H1 (cell line): ENCODE measurements around the gene DAAM1. TPM values are rescaled to one million over a fixed set of nuclear protein-coding genes. Genes with fewer than 3 reads are reported as not detected.
A peak's percentile ranks its signal among the peaks of the same experiment; 100 is the strongest.

Experiments
- CTCF ChIA-PET: fragments of 300-600 bp; sonication (Branson Sonifier 250); formaldehyde crosslinking; loops from one replicate; lab custom pipeline; 2021; ENCODE audit not compliant: partially characterized antibody; lab: Charles Lee
- POLR2A ChIA-PET: fragments of 300-600 bp; sonication (Branson Sonifier 250); formaldehyde crosslinking; loops from one replicate; lab custom pipeline; 2021; ENCODE audit warnings: inconsistent platforms; ENCODE audit not compliant: partially characterized antibody; lab: Charles Lee
- DNase-seq, 2 experiments: peaks; one replicate each; pipeline versions ENCODE4 v3.0.0 to v3.0.0-alpha.2; 2010 to 2022; ENCODE audit warnings: low spot score in 2 of 2, low read depth in 1 of 2, mixed read lengths in 1 of 2
- FAIRE-seq: peaks from 2 replicates; lab custom pipeline; 2011; peaks lifted over from hg19 to GRCh38; lab: Jason Lieb, UNC
- H2AFZ ChIP-seq: 2 replicates; pipeline ENCODE4 v1.8.1; 2012; ENCODE audit warnings: low read length, inconsistent platforms
- H2AK5ac ChIP-seq: 2 replicates; pipeline ENCODE4 v1.6.1; 2013; ENCODE audit warnings: low read depth, low read length
- H2BK120ac ChIP-seq: replicated peaks from 2 replicates; pipeline ENCODE3; 2013; ENCODE audit warnings: low read depth, low read length, inconsistent platforms
- H2BK12ac ChIP-seq: 2 replicates; pipeline ENCODE4 v1.6.1; 2013; ENCODE audit warnings: low read depth, low read length
- H2BK15ac ChIP-seq: 2 replicates; pipeline ENCODE4 v1.6.1; 2013; ENCODE audit warnings: low read length
- H2BK20ac ChIP-seq: 2 replicates; pipeline ENCODE4 v1.6.1; 2013; ENCODE audit warnings: low read length
- H2BK5ac ChIP-seq: 2 replicates; pipeline ENCODE4 v1.6.1; 2013; ENCODE audit warnings: low read depth, low read length
- H3K14ac ChIP-seq: 2 replicates; pipeline ENCODE4 v1.6.1; 2013; ENCODE audit warnings: inconsistent platforms; ENCODE audit not compliant: insufficient read length
- H3K18ac ChIP-seq: 2 replicates; pipeline ENCODE4 v1.6.1; 2013; ENCODE audit warnings: low read length; ENCODE audit errors: extremely low read depth
- H3K23ac ChIP-seq: 2 replicates; pipeline ENCODE4 v1.6.1; 2013; ENCODE audit warnings: inconsistent platforms; ENCODE audit not compliant: insufficient read length
- H3K23me2 ChIP-seq: 2 replicates; pipeline ENCODE4 v1.6.1; 2013; ENCODE audit warnings: low read depth, low read length
- H3K27ac ChIP-seq: 2 replicates; pipeline ENCODE4 v1.6.1; 2011; ENCODE audit warnings: low read depth, low read length, inconsistent platforms
- H3K27me3 ChIP-seq, 4 experiments: replicated peaks in 1 of 4; 1 replicate in 1 of 4; 2 replicates in 3 of 4; pipeline versions ENCODE4 v1.6.1 to v1.8.1; 2011 to 2013; ENCODE audit warnings: low read length in 3 of 4, mild to moderate bottlenecking in 3 of 4, inconsistent platforms in 2 of 4, mixed read lengths in 2 of 4, moderate library complexity in 1 of 4; ENCODE audit not compliant: control insufficient read depth in 3 of 4, insufficient read depth in 3 of 4; ENCODE audit errors: extremely low read depth in 1 of 4
- H3K36me3 ChIP-seq, 4 experiments: 2 replicates each; pipeline versions ENCODE4 v1.6.1 to v1.8.1; 2011 to 2013; ENCODE audit warnings: mild to moderate bottlenecking in 4 of 4, low read length in 3 of 4, moderate library complexity in 2 of 4, control low read depth in 1 of 4, inconsistent platforms in 1 of 4; ENCODE audit not compliant: insufficient read depth in 4 of 4, control insufficient read depth in 2 of 4
- H3K4ac ChIP-seq: replicated peaks from 2 replicates; pipeline ENCODE3; 2013; ENCODE audit warnings: low read length, low read depth, mixed read lengths, inconsistent platforms; ENCODE audit not compliant: insufficient read length
- H3K4me1 ChIP-seq, 4 experiments: replicated peaks in 1 of 4; 1 replicate in 1 of 4; 2 replicates in 3 of 4; pipeline versions ENCODE4 v1.6.1 to v1.8.1; 2011 to 2013; ENCODE audit warnings: low read length in 3 of 4, inconsistent platforms in 2 of 4, mixed read lengths in 1 of 4; ENCODE audit not compliant: insufficient read depth in 4 of 4, control insufficient read depth in 3 of 4
- H3K4me2 ChIP-seq, 2 experiments: 2 replicates each; pipeline versions ENCODE4 v1.6.1 to v1.8.1; 2011 to 2013; ENCODE audit warnings: low read depth in 2 of 2, low read length in 2 of 2, control low read depth in 1 of 2, inconsistent platforms in 1 of 2, mild to moderate bottlenecking in 1 of 2; ENCODE audit not compliant: insufficient read depth in 1 of 2
- H3K4me3 ChIP-seq, 4 experiments: fragments of 200-600, 300-600 bp in 1 of 4; sonication (generic), shearing (Covaris generic), sonication (Bioruptor Twin) in 1 of 4; 2 replicates each; pipeline versions ENCODE4 v1.5.1 to v1.8.1; 2011 to 2016; ENCODE audit warnings: low read length in 4 of 4, low read depth in 3 of 4, control low read depth in 2 of 4, inconsistent platforms in 2 of 4, mild to moderate bottlenecking in 2 of 4, mixed read lengths in 1 of 4, moderate library complexity in 1 of 4; ENCODE audit not compliant: insufficient read depth in 2 of 4; ENCODE audit errors: extremely low read depth in 1 of 4
- H3K56ac ChIP-seq: replicated peaks from 2 replicates; pipeline ENCODE3; 2013; ENCODE audit warnings: low read depth, mild to moderate bottlenecking, mixed read lengths, low read length, inconsistent platforms; ENCODE audit not compliant: insufficient read length
- H3K79me1 ChIP-seq: 2 replicates; pipeline ENCODE4 v1.6.1; 2013; ENCODE audit warnings: low read depth, low read length, control low read depth
- H3K79me2 ChIP-seq, 2 experiments: 2 replicates each; pipeline versions ENCODE4 v1.6.1 to v1.8.1; 2012 to 2013; ENCODE audit warnings: low read length in 2 of 2, mild to moderate bottlenecking in 2 of 2, inconsistent platforms in 1 of 2; ENCODE audit not compliant: insufficient read depth in 2 of 2, control insufficient read depth in 1 of 2
- H3K9ac ChIP-seq, 4 experiments: replicated peaks in 1 of 4; 1 replicate in 1 of 4; 2 replicates in 3 of 4; pipeline versions ENCODE4 v1.6.1 to v1.8.1; 2011 to 2013; ENCODE audit warnings: low read depth in 3 of 4, low read length in 3 of 4, control low read depth in 2 of 4, mild to moderate bottlenecking in 2 of 4, moderate library complexity in 2 of 4, inconsistent platforms in 1 of 4; ENCODE audit errors: extremely low read depth in 1 of 4
- H3K9me3 ChIP-seq, 2 experiments: 2 replicates each; pipeline versions ENCODE4 v1.6.1 to v1.8.1; 2012 to 2013; ENCODE audit warnings: mild to moderate bottlenecking in 2 of 2, moderate library complexity in 2 of 2, control low read depth in 1 of 2, inconsistent platforms in 1 of 2, low read depth in 1 of 2, low read length in 1 of 2, mixed read lengths in 1 of 2; ENCODE audit not compliant: insufficient read depth in 2 of 2
- H4K20me1 ChIP-seq, 2 experiments: replicated peaks in 1 of 2; 2 replicates each; pipeline versions ENCODE3 to v1.8.1; 2011 to 2013; ENCODE audit warnings: inconsistent platforms in 2 of 2, low read length in 2 of 2, mild to moderate bottlenecking in 1 of 2; ENCODE audit not compliant: insufficient read depth in 2 of 2, control insufficient read depth in 1 of 2
- H4K5ac ChIP-seq: 2 replicates; pipeline ENCODE4 v1.6.1; 2013; ENCODE audit warnings: low read length, low read depth, mixed read lengths, inconsistent platforms; ENCODE audit not compliant: insufficient read length
- H4K8ac ChIP-seq: 2 replicates; pipeline ENCODE4 v1.8.0; 2013; ENCODE audit warnings: mild to moderate bottlenecking, moderate library complexity, low read length, inconsistent platforms; ENCODE audit not compliant: insufficient read depth; ENCODE audit errors: extremely low read depth
- H4K91ac ChIP-seq: replicated peaks from 2 replicates; pipeline ENCODE3; 2013; ENCODE audit warnings: low read length, mixed read lengths, inconsistent platforms; ENCODE audit not compliant: insufficient read length
- CBX5 ChIP-seq: fragments of 300-800, 300-1000 bp; sonication (generic); IDR thresholded peaks from 2 replicates; pipeline ENCODE4 v1.7.1; 2016; ENCODE audit warnings: antibody characterized with exemption, low read length, low read depth
- JUN ChIP-seq: IDR thresholded peaks from 2 replicates; pipeline ENCODE4 v1.6.1; 2011; ENCODE audit warnings: low read depth, mild to moderate bottlenecking, improper control_type of control experiment, low read length
- KDM4A ChIP-seq: IDR thresholded peaks from one replicate; pipeline ENCODE4 v1.7.1; 2012; ENCODE audit warnings: low read depth, mild to moderate bottlenecking, moderate library complexity, low read length, inconsistent platforms; ENCODE audit not compliant: severe bottlenecking
- NRF1 ChIP-seq: IDR thresholded peaks from 2 replicates; pipeline ENCODE4 v1.6.1; 2011; ENCODE audit warnings: mild to moderate bottlenecking, low read depth, low read length, improper control_type of control experiment
- PHF8 ChIP-seq: fragments of 200-600 bp; sonication (generic); conservative IDR thresholded peaks from 2 replicates; pipeline ENCODE4 v1.7.1; 2012; ENCODE audit warnings: low read depth, mild to moderate bottlenecking, inconsistent platforms, low read length, moderate library complexity
- POLR2AphosphoS5 ChIP-seq: IDR thresholded peaks from 2 replicates; pipeline ENCODE4 v1.6.1; 2011; ENCODE audit warnings: low read depth, low read length
- SIX5 ChIP-seq: IDR thresholded peaks from 2 replicates; pipeline ENCODE4 v1.6.1; 2011; ENCODE audit warnings: mild to moderate bottlenecking, low read depth, low read length
- SP1 ChIP-seq: IDR thresholded peaks from 2 replicates; pipeline ENCODE4 v1.6.1; 2011; ENCODE audit warnings: low read depth, low read length
- SP4 ChIP-seq: IDR thresholded peaks from 2 replicates; pipeline ENCODE4 v1.6.1; 2012; ENCODE audit warnings: low read length, inconsistent platforms
- TAF1 ChIP-seq: IDR thresholded peaks from 2 replicates; pipeline ENCODE4 v1.6.1; 2011; ENCODE audit warnings: mild to moderate bottlenecking, low read depth, low read length
- WGBS, 2 experiments: shearing (Covaris generic) in 1 of 2; methylation state at CpG; one replicate each; pipeline versions ENCODE4 v1.1.6 to v1.1.7; 2013 to 2015; ENCODE audit warnings: low lambda C conversion rate in 2 of 2, mixed read lengths in 2 of 2, inconsistent platforms in 1 of 2, low coverage in 1 of 2, missing lambda C conversion rate in 1 of 2; ENCODE audit not compliant: insufficient replicate concordance in 2 of 2, insufficient coverage in 1 of 2, insufficient read length in 1 of 2; ENCODE audit errors: extremely low coverage in 1 of 2, missing lambda C conversion rate in 1 of 2; 5-methylcytosine and 5-hydroxymethylcytosine counted together
- polyA plus RNA-seq, 7 experiments: library from polyadenylated mRNA; depleted of rRNA in 3 of 7; stranded (reverse) in 5 of 7; unstranded in 2 of 7; fragments of >200 nt in 5 of 7; fragments of 200-250 nt in 2 of 7; gene quantifications; 1 replicate in 5 of 7; 2 replicates in 1 of 7; 4 replicates in 1 of 7; pipeline versions ENCODE4 v1.2.1 to v1.2.3, GENCODE V29; 2011 to 2013; ENCODE audit warnings: missing spikeins in 2 of 7, mixed read lengths in 2 of 7
- total RNA-seq: library from RNA; stranded (reverse); fragmentation: NEBNext Ultra II Directional; extraction: Animal tissue kit (Norgen Biotek cat#: 25700); gene quantifications from 2 replicates; pipeline ENCODE4 v1.2.1, GENCODE V29; 2021
- TF ChIP-seq, protein P1 (sequence below): IDR thresholded peaks from 2 replicates; pipeline ENCODE4 v1.6.1; 2011; ENCODE audit warnings: low read length, improper control_type of control experiment

Gene DAAM1
- total and polyA plus RNA-seq, 2 of the 8 experiments (the other 6 are each of a cell fraction or from before 2014, with no cell fraction given) = 5.0 to 44.9 TPM

- H3K79me2 ChIP-seq = peaks cover 0 to 21% of the 10 kb centered on the region in 2 experiments; a peak in 2 of 4 replicates
- H3K9me3 ChIP-seq = no peaks in the 10 kb centered on the region
- DNase-seq (no peak), FAIRE-seq (no peak)
- POLR2A ChIA-PET = interaction anchor here (1.5 kb wide), 1 partner anchor 296 kb away, joined by 3 read pairs; the partner anchor contains the start of genes JKAMP and L3HYPDH
- no peak overlapping the region for H2BK12ac ChIP-seq
- H3K4ac ChIP-seq = no peak overlapping the region
- peak overlapping the region; percentile 61 to 97 (median 70) for H3K4me3 ChIP-seq
- WGBS, 2 experiments = 2% methylated on average over 38 of the region's 43 CpGs; no CpG with 5 or more reads in 1 of the 2 experiments
- H2AFZ ChIP-seq = peak overlapping the region; percentile 86; the same call in 1 of the 2 replicates
- no peak overlapping the region for H2BK5ac ChIP-seq
- H4K5ac ChIP-seq = no peak overlapping the region
- H3K36me3 ChIP-seq = no peaks in the 10 kb centered on the region
- no peak overlapping the region for H2BK120ac ChIP-seq
- H3K18ac ChIP-seq = 0 out of 2 replicates have a peak overlapping the region, but pooled peaks have one; percentile 12
- no peak overlapping the region for H3K27ac ChIP-seq
- no peak overlapping the region for H2AK5ac ChIP-seq
- H3K4me1 ChIP-seq = peaks cover 0 to 5% (median 0%) of the 10 kb centered on the region in 4 experiments; a peak in 2 of 7 replicates
- no peak overlapping the region for H3K23ac ChIP-seq
- no peak overlapping the region for H2BK15ac ChIP-seq
- peaks cover 0 to 4% (median 3%) of the 10 kb centered on the region in 4 experiments; a peak in 2 of 7 replicates for H3K27me3 ChIP-seq
- H3K14ac ChIP-seq = no peak overlapping the region
- CTCF ChIA-PET = interaction anchor here (0.6 to 2.1 kb wide), 6 partner anchors 9 to 777 kb away, joined by 3 to 5 read pairs (median 3); no protein-coding TSS in a partner anchor
- H3K23me2 ChIP-seq = peaks cover 18% of the 10 kb centered on the region
- H4K8ac ChIP-seq = peak overlapping the region; percentile 18; the same call in 1 of the 2 replicates
- peak overlapping the region; percentile 77 to 93 for H3K4me2 ChIP-seq
- H3K79me1 ChIP-seq = no peaks in the 10 kb centered on the region; the same call in 1 of the 2 replicates
- no peak overlapping the region for H3K56ac ChIP-seq
- peaks cover 2 to 6% of the 10 kb centered on the region in 2 experiments for H4K20me1 ChIP-seq
- H3K9ac ChIP-seq = peak overlapping the region in 3 of 4 experiments; percentile 30 to 53 (median 45); a peak in 6 of 7 replicates
- H4K91ac ChIP-seq = no peak overlapping the region
- no peak overlapping the region for H2BK20ac ChIP-seq
- TF ChIP-seq NRF1 (no peak), TAF1 (no peak), POLR2AphosphoS5 (no peak), KDM4A (peak; percentile 61), SIX5 (no peak), PHF8 (no peak; the same call in none of the 2 replicates), SP1 (no peak), JUN (no peak), CBX5 (no peak), SP4 (no peak; the same call in 1 of the 2 replicates)
- TF ChIP-seq, protein P1, sequence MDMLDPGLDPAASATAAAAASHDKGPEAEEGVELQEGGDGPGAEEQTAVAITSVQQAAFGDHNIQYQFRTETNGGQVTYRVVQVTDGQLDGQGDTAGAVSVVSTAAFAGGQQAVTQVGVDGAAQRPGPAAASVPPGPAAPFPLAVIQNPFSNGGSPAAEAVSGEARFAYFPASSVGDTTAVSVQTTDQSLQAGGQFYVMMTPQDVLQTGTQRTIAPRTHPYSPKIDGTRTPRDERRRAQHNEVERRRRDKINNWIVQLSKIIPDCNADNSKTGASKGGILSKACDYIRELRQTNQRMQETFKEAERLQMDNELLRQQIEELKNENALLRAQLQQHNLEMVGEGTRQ = no peak
These were observed 536 bp upstream of the DAAM1 start for GRCh38 chr14:59187802-59188460.
